Dedifferentiated amniotic fluid mesenchymal stem cell (primary cell): ENCODE measurements around the gene MAN2C1.

Source experiments
- DNase-seq: peaks from one replicate; pipeline ENCODE4 v3.0.0-alpha.2; 2016; ENCODE audit errors: extremely low spot score

Gene MAN2C1

GRCh38 chr15:75309711-75310110 is 58.7 kb downstream of the MAN2C1 start:
- no peak for DNase-seq

GRCh38 chr15:75307778-75308390 is 60.5 kb downstream of the MAN2C1 start:
- DNase-seq: no peak

DNA sequence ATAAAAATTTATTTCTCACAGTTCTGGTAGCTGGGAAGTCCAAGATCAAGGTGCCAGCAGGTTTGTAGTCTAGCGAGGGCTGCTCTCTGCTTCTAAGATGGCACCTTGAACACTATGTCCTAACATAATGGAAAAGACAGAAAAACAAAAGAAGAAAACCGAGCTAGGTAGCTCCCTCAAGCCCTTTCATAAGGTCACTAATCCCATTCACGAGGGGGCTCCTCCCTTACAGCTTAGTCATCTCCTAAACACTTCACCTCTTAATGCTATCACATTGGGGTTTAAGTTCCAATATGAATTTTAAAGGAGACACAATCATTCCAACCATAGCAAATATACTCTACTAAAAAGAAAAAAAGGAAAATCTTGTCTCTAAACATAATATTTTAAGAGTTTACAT is 62.2 kb downstream of the MAN2C1 start:
- DNase-seq: no peak
